Measurements from ENCODE around the gene TKTL2.

Gene TKTL2

DNA sequence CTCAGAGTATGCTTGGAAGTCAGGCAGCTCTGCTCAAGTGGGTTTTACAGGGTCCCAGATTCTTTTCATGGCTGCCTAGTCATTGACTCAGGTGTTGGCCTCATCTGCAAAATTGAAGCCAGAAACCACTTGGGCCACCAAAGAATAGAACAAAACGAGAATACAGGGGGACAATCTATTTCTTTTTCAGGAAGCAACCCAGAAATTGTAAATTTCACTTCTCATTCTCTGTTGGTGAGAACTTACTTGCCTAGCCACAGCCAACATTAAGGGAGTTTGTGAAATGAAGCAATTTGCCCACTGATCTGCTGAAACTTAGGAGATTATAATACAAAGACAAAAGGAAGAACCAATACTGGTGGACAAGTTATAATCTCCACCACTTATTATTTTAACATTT lies 8.6 kb upstream of the TKTL2 start:
- POLR2A ChIA-PET, result no interaction called here
- peaks cover 0 to 7% (median 0%) of the 10 kb centered on the region in 4 experiments for H3K4me1 ChIP-seq (ENCODE audit: control extremely low read depth in 1 of 4, control insufficient read depth in 4 of 4, insufficient read depth in 4 of 4, low read length in 3 of 4)
- H3K27ac ChIP-seq (ENCODE audit: insufficient read depth in 1 of 2, low read depth in 1 of 2, low read length in 2 of 2, poor library complexity in 1 of 2, severe bottlenecking in 2 of 2), result no peak overlapping the region
- WGBS (ENCODE audit: insufficient coverage), result no CpG with 5 or more reads among the region's 1 CpG
- no peaks in the 10 kb centered on the region for H3K27me3 ChIP-seq (replicated peaks in 2 of 5; ENCODE audit: control insufficient read depth in 4 of 5, insufficient read depth in 5 of 5, low read length in 4 of 5)
- no peaks in the 10 kb centered on the region for H3K9me3 ChIP-seq (ENCODE audit: control extremely low read depth in 1 of 5, control insufficient read depth in 4 of 5, insufficient read depth in 2 of 5, low read depth in 1 of 5, low read length in 4 of 5)
- CTCF ChIA-PET, result interaction anchor here (0.7 to 2.1 kb wide), 5 partner anchors 61 to 277 kb away, joined by 3 to 25 read pairs (median 4); no protein-coding TSS in a partner anchor
- no peaks in the 10 kb centered on the region for H3K36me3 ChIP-seq (ENCODE audit: control insufficient read depth in 4 of 4, insufficient read depth in 4 of 4, low read length in 3 of 4)
- no peak for DNase-seq
- no peak overlapping the region for H3K4me3 ChIP-seq (ENCODE audit: control insufficient read depth in 1 of 7, extremely low read depth in 1 of 7, insufficient read depth in 4 of 7, low read depth in 2 of 7, low read length in 6 of 7)

- WGBS (ENCODE audit: insufficient coverage), result 80% methylated on average over 1 of the region's 5 CpGs
- POLR2A ChIA-PET, result interaction anchor here (0.6 kb wide), 1 partner anchor 98 kb away, joined by 3 read pairs; no protein-coding TSS in a partner anchor
- Histone ChIP-seq H3K4me1 (ENCODE audit: control extremely low read depth in 1 of 4, control insufficient read depth in 4 of 4, insufficient read depth in 4 of 4, low read length in 3 of 4) (peaks cover 0 to under 1% (median 0%) of the 10 kb centered on the region in 4 experiments), H3K27me3 (replicated peaks in 2 of 5; ENCODE audit: control insufficient read depth in 4 of 5, insufficient read depth in 5 of 5, low read length in 4 of 5) (no peaks in the 10 kb centered on the region), H3K27ac (ENCODE audit: insufficient read depth in 1 of 2, low read depth in 1 of 2, low read length in 2 of 2, poor library complexity in 1 of 2, severe bottlenecking in 2 of 2) (no peak overlapping the region), H3K9me3 (ENCODE audit: control extremely low read depth in 1 of 5, control insufficient read depth in 4 of 5, insufficient read depth in 2 of 5, low read depth in 1 of 5, low read length in 4 of 5) (no peaks in the 10 kb centered on the region), H3K4me3 (ENCODE audit: control insufficient read depth in 1 of 7, extremely low read depth in 1 of 7, insufficient read depth in 4 of 7, low read depth in 2 of 7, low read length in 6 of 7) (no peak overlapping the region), H3K36me3 (ENCODE audit: control insufficient read depth in 4 of 4, insufficient read depth in 4 of 4, low read length in 3 of 4) (no peaks in the 10 kb centered on the region)
- CTCF ChIA-PET, result interaction anchor here (1.3 to 1.7 kb wide), 2 partner anchors 73 to 77 kb away, joined by 4 to 6 read pairs; no protein-coding TSS in a partner anchor
- DNase-seq, result no peak
Observed at GRCh38 chr4:163476761-163477438, 3.3 kb upstream of the TKTL2 start.

DNA sequence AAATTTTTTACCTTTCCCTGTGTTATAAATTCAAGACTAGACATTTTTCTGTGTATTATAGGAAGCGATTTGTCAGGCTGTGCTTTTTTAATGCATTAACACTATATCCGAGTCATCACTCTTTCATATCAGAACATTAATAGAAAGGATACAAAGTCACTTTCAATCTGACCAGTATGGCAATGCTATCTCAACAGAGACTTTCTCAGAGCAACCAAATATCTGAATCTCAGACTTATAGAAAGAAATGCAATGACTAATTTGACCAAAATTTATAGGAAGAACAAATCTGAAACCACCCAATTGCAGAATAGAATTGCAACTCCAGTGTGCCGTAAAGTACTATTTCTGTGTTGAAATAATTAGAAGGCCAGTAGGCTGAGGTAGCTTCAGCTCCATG lies 473 bp upstream of the TKTL2 start:
- H3K4me1 ChIP-seq (ENCODE audit: control extremely low read depth in 1 of 4, control insufficient read depth in 4 of 4, insufficient read depth in 4 of 4, low read length in 3 of 4), result no peaks in the 10 kb centered on the region
- POLR2A ChIA-PET, result no interaction called here
- H3K9me3 ChIP-seq (ENCODE audit: control extremely low read depth in 1 of 5, control insufficient read depth in 4 of 5, insufficient read depth in 2 of 5, low read depth in 1 of 5, low read length in 4 of 5), result no peaks in the 10 kb centered on the region
- WGBS (ENCODE audit: insufficient coverage), result 100% methylated on average over 1 of the region's 3 CpGs
- H3K27ac ChIP-seq (ENCODE audit: insufficient read depth in 1 of 2, low read depth in 1 of 2, low read length in 2 of 2, poor library complexity in 1 of 2, severe bottlenecking in 2 of 2), result no peak overlapping the region
- no peak overlapping the region for H3K4me3 ChIP-seq (ENCODE audit: control insufficient read depth in 1 of 7, extremely low read depth in 1 of 7, insufficient read depth in 4 of 7, low read depth in 2 of 7, low read length in 6 of 7)
- no peaks in the 10 kb centered on the region for H3K36me3 ChIP-seq (ENCODE audit: control insufficient read depth in 4 of 4, insufficient read depth in 4 of 4, low read length in 3 of 4)
- H3K27me3 ChIP-seq (replicated peaks in 2 of 5; ENCODE audit: control insufficient read depth in 4 of 5, insufficient read depth in 5 of 5, low read length in 4 of 5), result peaks cover 0 to 3% (median 2%) of the 10 kb centered on the region in 5 experiments
- DNase-seq, result no peak
- CTCF ChIA-PET, result no interaction called here

GRCh38 chr4:163473130-163473529 lies 424 bp downstream of the TKTL2 start:
- no peak overlapping the region for H3K27ac ChIP-seq (ENCODE audit: insufficient read depth in 1 of 2, low read depth in 1 of 2, low read length in 2 of 2, poor library complexity in 1 of 2, severe bottlenecking in 2 of 2)
- no peaks in the 10 kb centered on the region for H3K4me1 ChIP-seq (ENCODE audit: control extremely low read depth in 1 of 4, control insufficient read depth in 4 of 4, insufficient read depth in 4 of 4, low read length in 3 of 4)
- H3K36me3 ChIP-seq (ENCODE audit: control insufficient read depth in 4 of 4, insufficient read depth in 4 of 4, low read length in 3 of 4), result no peaks in the 10 kb centered on the region
- ChIA-PET CTCF (no interaction called here), POLR2A (no interaction called here)
- no peak overlapping the region for H3K4me3 ChIP-seq (ENCODE audit: control insufficient read depth in 1 of 7, extremely low read depth in 1 of 7, insufficient read depth in 4 of 7, low read depth in 2 of 7, low read length in 6 of 7)
- WGBS (ENCODE audit: insufficient coverage), result 93% methylated on average over 14 of the region's 14 CpGs
- no peak for DNase-seq
- H3K27me3 ChIP-seq (replicated peaks in 2 of 5; ENCODE audit: control insufficient read depth in 4 of 5, insufficient read depth in 5 of 5, low read length in 4 of 5), result peaks cover 0 to 3% (median 2%) of the 10 kb centered on the region in 5 experiments
- no peaks in the 10 kb centered on the region for H3K9me3 ChIP-seq (ENCODE audit: control extremely low read depth in 1 of 5, control insufficient read depth in 4 of 5, insufficient read depth in 2 of 5, low read depth in 1 of 5, low read length in 4 of 5)

DNA sequence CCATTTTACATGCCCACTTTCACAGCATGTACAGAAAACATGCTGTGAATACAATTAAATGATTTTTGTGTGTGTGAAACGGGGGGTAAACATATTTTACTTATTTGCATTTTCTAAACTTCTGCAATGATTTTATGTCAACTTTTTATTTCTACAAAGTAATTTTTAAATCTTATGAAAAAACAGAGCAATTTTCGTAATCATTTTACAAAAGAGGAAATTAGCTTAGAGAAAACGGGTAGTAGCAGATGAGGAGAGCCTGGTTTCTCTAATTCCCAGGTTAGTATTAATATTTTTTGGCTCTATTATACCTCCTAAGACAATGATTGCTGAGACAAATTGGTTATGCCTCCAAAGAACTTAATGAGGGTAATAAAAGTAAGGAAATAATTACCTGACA lies 3.2 kb downstream of the TKTL2 start:
- POLR2A ChIA-PET, result no interaction called here
- H3K36me3 ChIP-seq (ENCODE audit: control insufficient read depth in 4 of 4, insufficient read depth in 4 of 4, low read length in 3 of 4), result no peaks in the 10 kb centered on the region
- H3K27ac ChIP-seq (ENCODE audit: insufficient read depth in 1 of 2, low read depth in 1 of 2, low read length in 2 of 2, poor library complexity in 1 of 2, severe bottlenecking in 2 of 2), result no peak overlapping the region
- H3K4me1 ChIP-seq (ENCODE audit: control extremely low read depth in 1 of 4, control insufficient read depth in 4 of 4, insufficient read depth in 4 of 4, low read length in 3 of 4), result no peaks in the 10 kb centered on the region
- no peak for DNase-seq
- no peaks in the 10 kb centered on the region for H3K9me3 ChIP-seq (ENCODE audit: control extremely low read depth in 1 of 5, control insufficient read depth in 4 of 5, insufficient read depth in 2 of 5, low read depth in 1 of 5, low read length in 4 of 5)
- no CpG with 5 or more reads among the region's 3 CpGs for WGBS (ENCODE audit: insufficient coverage)
- peaks cover 0 to 6% (median 3%) of the 10 kb centered on the region in 5 experiments for H3K27me3 ChIP-seq (replicated peaks in 2 of 5; ENCODE audit: control insufficient read depth in 4 of 5, insufficient read depth in 5 of 5, low read length in 4 of 5)
- CTCF ChIA-PET, result interaction anchor here (1.2 kb wide), 1 partner anchor 9 kb away, joined by 3 read pairs; no protein-coding TSS in a partner anchor
- no peak overlapping the region for H3K4me3 ChIP-seq (ENCODE audit: control insufficient read depth in 1 of 7, extremely low read depth in 1 of 7, insufficient read depth in 4 of 7, low read depth in 2 of 7, low read length in 6 of 7)

DNA sequence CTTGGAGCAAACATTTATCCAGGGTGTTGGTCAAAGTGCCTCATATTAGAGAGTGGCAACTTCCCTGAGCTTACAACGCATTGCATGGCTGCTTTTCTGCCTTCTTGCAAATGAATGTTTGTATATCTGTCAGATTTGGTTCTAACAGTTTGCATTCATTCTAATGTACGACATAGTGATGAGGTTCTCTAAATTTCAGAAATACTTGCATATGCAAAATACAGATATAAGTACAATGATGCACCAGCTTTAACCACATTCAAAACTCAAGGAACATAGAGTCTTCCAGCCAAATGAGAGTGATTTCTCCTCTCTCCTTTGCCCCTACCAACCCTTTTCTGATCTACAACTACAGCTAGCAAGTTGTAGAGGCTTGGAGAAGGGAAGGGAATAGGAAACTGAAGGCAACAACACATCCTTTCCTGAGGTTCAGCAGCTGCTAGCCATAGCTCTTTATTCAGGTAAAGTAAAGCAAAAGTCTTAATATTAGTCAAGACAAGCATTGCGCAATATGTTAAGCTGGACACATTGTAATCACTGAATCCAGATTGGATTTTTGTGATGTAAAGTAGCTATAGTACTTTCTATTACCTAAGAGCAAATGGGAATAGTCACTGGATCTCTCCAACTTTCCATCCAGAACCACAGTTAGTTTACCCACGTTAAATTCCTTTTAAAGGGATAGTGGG lies 6.3 kb downstream of the TKTL2 start:
- no peaks in the 10 kb centered on the region for H3K9me3 ChIP-seq (ENCODE audit: control extremely low read depth in 1 of 5, control insufficient read depth in 4 of 5, insufficient read depth in 2 of 5, low read depth in 1 of 5, low read length in 4 of 5)
- DNase-seq, result no peak
- ChIA-PET CTCF (interaction anchor here (1.1 kb wide), 1 partner anchor 83 kb away, joined by 7 read pairs; no protein-coding TSS in a partner anchor), POLR2A (no interaction called here)
- no peaks in the 10 kb centered on the region for H3K4me1 ChIP-seq (ENCODE audit: control extremely low read depth in 1 of 4, control insufficient read depth in 4 of 4, insufficient read depth in 4 of 4, low read length in 3 of 4)
- WGBS (ENCODE audit: insufficient coverage), result 100% methylated on average over 1 of the region's 4 CpGs
- no peaks in the 10 kb centered on the region for H3K36me3 ChIP-seq (ENCODE audit: control insufficient read depth in 4 of 4, insufficient read depth in 4 of 4, low read length in 3 of 4)
- H3K27me3 ChIP-seq (replicated peaks in 2 of 5; ENCODE audit: control insufficient read depth in 4 of 5, insufficient read depth in 5 of 5, low read length in 4 of 5), result peaks cover 0 to 6% (median 3%) of the 10 kb centered on the region in 5 experiments
- H3K27ac ChIP-seq (ENCODE audit: insufficient read depth in 1 of 2, low read depth in 1 of 2, low read length in 2 of 2, poor library complexity in 1 of 2, severe bottlenecking in 2 of 2), result no peak overlapping the region
- no peak overlapping the region for H3K4me3 ChIP-seq (ENCODE audit: control insufficient read depth in 1 of 7, extremely low read depth in 1 of 7, insufficient read depth in 4 of 7, low read depth in 2 of 7, low read length in 6 of 7)

DNA sequence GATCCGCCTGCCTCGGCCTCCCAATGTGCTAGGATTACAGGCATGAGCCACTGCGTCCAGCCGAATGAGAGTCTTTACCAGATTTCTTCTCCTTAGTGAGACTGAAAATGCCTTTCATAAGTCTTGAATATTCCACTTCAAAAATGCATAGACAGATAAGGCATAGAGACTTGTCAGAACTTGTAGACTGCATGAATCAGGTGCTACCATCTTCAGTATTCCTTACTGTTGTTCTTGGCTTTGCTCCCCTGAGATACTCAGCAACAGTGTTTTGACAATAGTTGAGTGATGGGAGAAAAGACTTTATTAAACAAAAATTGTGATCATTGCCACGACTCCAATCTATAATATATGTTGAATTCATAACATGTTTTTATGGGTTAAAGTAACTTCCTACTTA lies 11.0 kb downstream of the TKTL2 start:
- Histone ChIP-seq H3K27me3 (replicated peaks in 2 of 5; ENCODE audit: control insufficient read depth in 4 of 5, insufficient read depth in 5 of 5, low read length in 4 of 5) (peaks cover 0 to 4% (median 0%) of the 10 kb centered on the region in 5 experiments), H3K9me3 (ENCODE audit: control extremely low read depth in 1 of 5, control insufficient read depth in 4 of 5, insufficient read depth in 2 of 5, low read depth in 1 of 5, low read length in 4 of 5) (no peaks in the 10 kb centered on the region), H3K4me1 (ENCODE audit: control extremely low read depth in 1 of 4, control insufficient read depth in 4 of 4, insufficient read depth in 4 of 4, low read length in 3 of 4) (no peaks in the 10 kb centered on the region), H3K4me3 (ENCODE audit: control insufficient read depth in 1 of 7, extremely low read depth in 1 of 7, insufficient read depth in 4 of 7, low read depth in 2 of 7, low read length in 6 of 7) (no peak overlapping the region), H3K36me3 (ENCODE audit: control insufficient read depth in 4 of 4, insufficient read depth in 4 of 4, low read length in 3 of 4) (no peaks in the 10 kb centered on the region), H3K27ac (ENCODE audit: insufficient read depth in 1 of 2, low read depth in 1 of 2, low read length in 2 of 2, poor library complexity in 1 of 2, severe bottlenecking in 2 of 2) (no peak overlapping the region)
- 94% methylated on average over 4 of the region's 5 CpGs for WGBS (ENCODE audit: insufficient coverage)
- CTCF ChIA-PET, result no interaction called here
- DNase-seq, result no peak
- POLR2A ChIA-PET, result no interaction called here
